Embryonic facial prominence (tissue), 1 donor: Measurements from ENCODE around the gene C12orf57.

Experiments
- DNase-seq: peaks from one replicate; pipeline ENCODE4 v3.0.0-alpha.2; 2016; ENCODE audit errors: extremely low spot score

The C12orf57 gene

GRCh38 chr12:6917491-6918231, 26.2 kb upstream of the C12orf57 start:
- no peak for DNase-seq

DNA sequence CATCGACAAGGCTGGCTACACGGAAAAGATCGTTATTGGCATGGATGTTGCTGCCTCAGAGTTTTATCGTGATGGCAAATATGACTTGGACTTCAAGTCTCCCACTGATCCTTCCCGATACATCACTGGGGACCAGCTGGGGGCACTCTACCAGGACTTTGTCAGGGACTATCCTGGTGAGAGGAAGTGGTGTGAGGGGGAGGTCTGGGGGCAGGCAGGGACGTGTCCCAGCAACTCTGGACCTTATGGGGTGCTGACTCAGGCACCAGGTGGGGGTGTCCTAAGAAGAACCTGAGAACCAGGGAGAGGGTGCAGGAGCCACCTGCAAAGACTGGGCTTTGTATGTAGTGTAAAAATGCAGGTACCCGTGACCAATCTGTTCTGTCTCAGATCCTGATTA, 24.2 kb upstream of the C12orf57 start:
- no peak for DNase-seq

DNA sequence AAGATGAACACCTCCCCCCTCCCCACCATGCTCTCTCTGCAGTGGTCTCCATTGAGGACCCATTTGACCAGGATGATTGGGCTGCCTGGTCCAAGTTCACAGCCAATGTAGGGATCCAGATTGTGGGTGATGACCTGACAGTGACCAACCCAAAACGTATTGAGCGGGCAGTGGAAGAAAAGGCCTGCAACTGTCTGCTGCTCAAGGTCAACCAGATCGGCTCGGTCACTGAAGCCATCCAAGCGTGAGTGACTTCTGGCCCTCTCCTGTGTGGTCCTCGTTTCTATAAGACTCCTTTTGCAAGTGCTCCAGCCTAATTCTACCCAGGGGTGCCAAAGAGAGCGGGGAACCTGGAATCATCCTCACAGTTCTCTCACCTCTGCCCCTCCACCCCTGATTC, 22.3 kb upstream of the C12orf57 start:
- DNase-seq = no peak

GRCh38 chr12:6921996-6922946, 21.6 kb upstream of the C12orf57 start:
- DNase-seq = no peak

GRCh38 chr12:6923003-6923732, 20.7 kb upstream of the C12orf57 start:
- no peak for DNase-seq

GRCh38 chr12:6923851-6924250, 20.0 kb upstream of the C12orf57 start:
- no peak for DNase-seq

- no peak for DNase-seq
Measured at GRCh38 chr12:6925239-6925539, 18.6 kb upstream of the C12orf57 start.

GRCh38 chr12:6925540-6926279, 18.1 kb upstream of the C12orf57 start:
- no peak for DNase-seq

- DNase-seq = peak; percentile 94
Measured at GRCh38 chr12:6927379-6928021, 16.3 kb upstream of the C12orf57 start, which contains the start of gene ATN1. Gene ATN1, plus strand, starts transcription at chr12:6927959. Its CDS starts 6,043 bp downstream, at chr12:6934002.

GRCh38 chr12:6928022-6928702, 15.7 kb upstream of the C12orf57 start:
- no peak for DNase-seq

DNA sequence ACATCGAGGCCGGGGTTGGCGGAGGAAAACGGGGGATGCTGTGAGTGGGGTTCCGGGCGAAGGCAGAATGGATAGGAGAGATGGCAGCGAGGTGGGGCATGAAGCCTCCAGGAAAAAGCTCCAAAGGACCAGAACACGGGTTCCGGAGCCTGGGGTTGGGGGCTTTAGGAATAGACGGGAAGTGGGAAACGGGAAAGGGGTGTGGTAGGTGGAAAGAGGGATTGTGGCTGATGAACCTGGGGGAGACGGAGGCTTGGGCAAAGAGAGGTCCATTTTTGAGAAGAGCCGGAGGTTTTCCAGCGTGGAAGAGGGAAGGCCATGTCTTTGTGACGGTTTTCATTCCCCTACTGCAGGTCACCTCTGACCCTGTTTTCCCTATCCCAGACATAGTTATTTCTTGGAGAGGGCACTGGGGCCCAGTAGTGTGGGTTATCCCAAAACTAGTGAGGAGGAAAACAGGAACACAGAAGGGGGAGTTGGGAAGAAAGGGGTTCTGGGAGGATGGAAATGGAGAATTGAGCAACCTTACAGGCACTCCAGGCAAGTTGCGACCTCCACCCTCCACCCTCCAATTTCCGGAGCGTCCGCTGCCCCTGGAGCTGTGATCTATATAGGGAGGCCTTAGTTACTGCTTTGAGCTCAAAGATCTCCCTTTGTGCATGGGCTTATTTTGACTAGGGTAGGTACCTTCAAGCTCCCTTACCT, 15.0 kb upstream of the C12orf57 start:
- DNase-seq = no peak

GRCh38 chr12:6929466-6930452, 14.1 kb upstream of the C12orf57 start:
- DNase-seq = no peak

GRCh38 chr12:6932766-6933165, 11.1 kb upstream of the C12orf57 start:
- DNase-seq = no peak

DNA sequence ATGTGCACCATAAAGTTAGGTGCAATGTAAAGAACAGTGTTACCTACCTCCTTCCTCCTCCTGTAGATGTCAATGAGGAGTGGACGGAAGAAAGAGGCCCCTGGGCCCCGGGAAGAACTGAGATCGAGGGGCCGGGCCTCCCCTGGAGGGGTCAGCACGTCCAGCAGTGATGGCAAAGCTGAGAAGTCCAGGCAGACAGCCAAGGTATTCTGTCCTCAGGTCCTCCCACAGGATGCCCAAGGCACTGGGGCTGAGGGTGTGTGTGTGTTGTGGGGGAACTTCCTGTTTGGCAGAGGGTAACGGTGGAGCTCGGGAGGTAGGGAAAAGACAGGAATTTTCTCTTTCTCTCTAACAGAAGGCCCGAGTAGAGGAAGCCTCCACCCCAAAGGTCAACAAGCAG, 9.7 kb upstream of the C12orf57 start:
- DNase-seq = no peak

- DNase-seq = no peak
Measured at GRCh38 chr12:6935371-6936193, 8.2 kb upstream of the C12orf57 start.

- no peak for DNase-seq
Measured at GRCh38 chr12:6936194-6936635, 7.6 kb upstream of the C12orf57 start.

DNA sequence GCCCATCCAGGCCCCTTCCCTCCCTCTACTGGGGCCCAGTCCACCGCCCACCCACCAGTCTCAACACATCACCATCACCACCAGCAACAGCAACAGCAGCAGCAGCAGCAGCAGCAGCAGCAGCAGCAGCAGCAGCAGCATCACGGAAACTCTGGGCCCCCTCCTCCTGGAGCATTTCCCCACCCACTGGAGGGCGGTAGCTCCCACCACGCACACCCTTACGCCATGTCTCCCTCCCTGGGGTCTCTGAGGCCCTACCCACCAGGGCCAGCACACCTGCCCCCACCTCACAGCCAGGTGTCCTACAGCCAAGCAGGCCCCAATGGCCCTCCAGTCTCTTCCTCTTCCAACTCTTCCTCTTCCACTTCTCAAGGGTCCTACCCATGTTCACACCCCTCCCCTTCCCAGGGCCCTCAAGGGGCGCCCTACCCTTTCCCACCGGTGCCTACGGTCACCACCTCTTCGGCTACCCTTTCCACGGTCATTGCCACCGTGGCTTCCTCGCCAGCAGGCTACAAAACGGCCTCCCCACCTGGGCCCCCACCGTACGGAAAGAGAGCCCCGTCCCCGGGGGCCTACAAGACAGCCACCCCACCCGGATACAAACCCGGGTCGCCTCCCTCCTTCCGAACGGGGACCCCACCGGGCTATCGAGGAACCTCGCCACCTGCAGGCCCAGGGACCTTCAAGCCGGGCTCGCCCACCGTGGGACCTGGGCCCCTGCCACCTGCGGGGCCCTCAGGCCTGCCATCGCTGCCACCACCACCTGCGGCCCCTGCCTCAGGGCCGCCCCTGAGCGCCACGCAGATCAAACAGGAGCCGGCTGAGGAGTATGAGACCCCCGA, 7.0 kb upstream of the C12orf57 start:
- no peak for DNase-seq
